HCT116 (cell line): ENCODE data around the gene NDUFB7. TPM values are rescaled to one million over a fixed set of nuclear protein-coding genes. Genes with fewer than 3 reads are reported as not detected.

ENCODE experiments used
- ATAC-seq: fragments of 200-7000 bp; cut with Tn5 transposase; 2 replicates; pipeline ENCODE4 v1.9.1; 2020; ENCODE audit warnings: mild to moderate bottlenecking, moderate library complexity
- BruUV-seq: library from RNA; stranded (reverse); fragments of 400-500 nt; replicated peaks from 2 replicates; lab custom pipeline; 2021; lab: Mats Ljungman, UMichigan
- CTCF ChIA-PET: fragments of 300-600 bp; sonication (Branson Sonifier 250); formaldehyde crosslinking; loops from one replicate; lab custom pipeline; 2021; ENCODE audit warnings: antibody characterized with exemption; lab: Charles Lee
- POLR2A ChIA-PET: fragments of 300-600, 350-600 bp; sonication (Branson Sonifier 250); formaldehyde crosslinking; loops from one replicate; lab custom pipeline; 2021; ENCODE audit warnings: antibody characterized with exemption; lab: Charles Lee
- RAD21 ChIA-PET, 2 experiments: fragments of 300-600 bp; sonication (Branson Sonifier 250); formaldehyde crosslinking; loops; one replicate each; lab custom pipeline; 2023; ENCODE audit warnings: low total read pairs in 2 of 2; ENCODE audit not compliant: uncharacterized antibody in 2 of 2, unreplicated experiment in 2 of 2, low non-redundant PET in 1 of 2; lab: Charles Lee
- DNase-seq: peaks from one replicate; pipeline ENCODE4 v3.0.0-alpha.2; 2010; ENCODE audit warnings: low read depth, low spot score
- H2AFZ ChIP-seq: fragments of 200-600 bp; shearing (Covaris generic), sonication (generic); 2 replicates; pipeline ENCODE4 v1.6.1; 2017; ENCODE audit warnings: low read depth, mixed run types, mixed read lengths, antibody characterized with exemption, low read length; ENCODE audit not compliant: poor library complexity, severe bottlenecking
- H3K27ac ChIP-seq: 2 replicates; pipeline ENCODE4 v1.5.1; 2012; ENCODE audit warnings: low read depth, low read length
- H3K27me3 ChIP-seq: fragments of 200-600 bp; sonication (generic); 2 replicates; pipeline ENCODE4 v1.6.1; 2016; ENCODE audit warnings: mixed run types, low read length, mixed read lengths; ENCODE audit not compliant: insufficient read depth
- H3K36me3 ChIP-seq, 2 experiments: fragments of 200-500 bp in 1 of 2; fragments of 200-600 bp in 1 of 2; sonication (Bioruptor generic) in 1 of 2; sonication (generic) in 1 of 2; 2 replicates each; pipeline versions ENCODE4 v1.5.1 to v1.6.1; 2014 to 2016; ENCODE audit warnings: low read length in 2 of 2, inconsistent platforms in 1 of 2, mixed read lengths in 1 of 2, mixed run types in 1 of 2; ENCODE audit not compliant: insufficient read depth in 2 of 2, control insufficient read depth in 1 of 2
- H3K4me1 ChIP-seq, 2 experiments: fragments of 200-600 bp in 1 of 2; sonication (generic) in 1 of 2; 2 replicates each; pipeline versions ENCODE4 v1.5.1 to v1.6.1; 2012 to 2017; ENCODE audit warnings: low read length in 2 of 2, inconsistent platforms in 1 of 2, mild to moderate bottlenecking in 1 of 2, mixed read lengths in 1 of 2, mixed run types in 1 of 2, moderate library complexity in 1 of 2; ENCODE audit not compliant: insufficient read depth in 2 of 2, control insufficient read depth in 1 of 2
- H3K4me2 ChIP-seq: fragments of 200-600 bp; sonication (generic); 2 replicates; pipeline ENCODE4 v1.6.1; 2017; ENCODE audit warnings: mixed run types, low read length, mixed read lengths
- H3K4me3 ChIP-seq, 2 experiments: fragments of 200-600 bp in 1 of 2; sonication (generic) in 1 of 2; replicated peaks in 1 of 2; 2 replicates each; pipeline ENCODE4 v1.5.1; 2011 to 2016; ENCODE audit warnings: low read length in 2 of 2, control low read depth in 1 of 2, low read depth in 1 of 2, mild to moderate bottlenecking in 1 of 2, mixed read lengths in 1 of 2, mixed run types in 1 of 2
- H3K79me2 ChIP-seq: fragments of 200-600 bp; sonication (generic); 2 replicates; pipeline ENCODE4 v1.6.1; 2017; ENCODE audit warnings: mild to moderate bottlenecking, mixed run types, low read length, moderate library complexity, mixed read lengths; ENCODE audit not compliant: insufficient read depth
- H3K9ac ChIP-seq: fragments of 200-600 bp; sonication (generic); 2 replicates; pipeline ENCODE4 v1.6.1; 2016; ENCODE audit warnings: low read length, mixed read lengths
- H3K9me2 ChIP-seq: fragments of 200-600 bp; sonication (generic), shearing (Covaris generic); 2 replicates; pipeline ENCODE4 v1.6.1; 2017; ENCODE audit warnings: mixed run types, mild to moderate bottlenecking, moderate library complexity; ENCODE audit not compliant: insufficient read depth
- H3K9me3 ChIP-seq, 2 experiments: fragments of 200-500 bp in 1 of 2; fragments of 200-600 bp in 1 of 2; sonication (Bioruptor generic) in 1 of 2; sonication (generic) in 1 of 2; 2 replicates each; pipeline ENCODE4 v1.6.1; 2014 to 2017; ENCODE audit warnings: low read length in 2 of 2, mixed read lengths in 2 of 2, inconsistent platforms in 1 of 2, low read depth in 1 of 2, mild to moderate bottlenecking in 1 of 2, mixed run types in 1 of 2, moderate library complexity in 1 of 2; ENCODE audit not compliant: control insufficient read depth in 1 of 2, insufficient read depth in 1 of 2
- H4K20me1 ChIP-seq: fragments of 200-600 bp; sonication (generic), shearing (Covaris generic); 2 replicates; pipeline ENCODE4 v1.6.1; 2017; ENCODE audit warnings: mixed run types, mild to moderate bottlenecking, moderate library complexity; ENCODE audit not compliant: insufficient read depth
- EZH2 ChIP-seq: fragments of 200-600 bp; sonication (generic); IDR thresholded peaks from 2 replicates; pipeline ENCODE4 v1.6.1; 2017; ENCODE audit warnings: antibody characterized with exemption, mixed run types
- JUND ChIP-seq: IDR thresholded peaks from 2 replicates; pipeline ENCODE4 v1.6.1; 2012
- POLR2A ChIP-seq: IDR thresholded peaks from 2 replicates; pipeline ENCODE4 v1.7.0; 2011; ENCODE audit warnings: borderline replicate concordance; ENCODE audit not compliant: insufficient read depth, insufficient read length; ENCODE audit errors: extremely low read depth
- POLR2AphosphoS5 ChIP-seq: IDR thresholded peaks from 2 replicates; pipeline ENCODE4 v1.6.1; 2011; ENCODE audit warnings: mild to moderate bottlenecking, low read depth, low read length, moderate library complexity
- RAD21 ChIP-seq: IDR thresholded peaks from 2 replicates; pipeline ENCODE4 v1.6.1; 2012; ENCODE audit warnings: low read depth, mild to moderate bottlenecking
- SIN3A ChIP-seq: IDR thresholded peaks from 2 replicates; pipeline ENCODE4 v1.6.1; 2012; ENCODE audit warnings: low read depth
- TCF7L2 ChIP-seq: IDR thresholded peaks from 2 replicates; pipeline ENCODE4 v1.7.0; 2011; ENCODE audit warnings: borderline replicate concordance, inconsistent platforms; ENCODE audit not compliant: insufficient read depth, insufficient read length; ENCODE audit errors: extremely low read depth
- YY1 ChIP-seq: IDR thresholded peaks from 2 replicates; pipeline ENCODE4 v1.6.1; 2011; ENCODE audit warnings: low read length, low read depth, moderate library complexity, mild to moderate bottlenecking; ENCODE audit not compliant: insufficient replicate concordance; ENCODE audit errors: extremely low read depth
- ZFX ChIP-seq: fragments of 450-650 bp; IDR thresholded peaks from 2 replicates; pipeline ENCODE4 v1.6.1; 2017
- intact Hi-C: fragments of 100-400 bp; cut with micrococcal nuclease; formaldehyde crosslinking; loops from 2 replicates; pipeline ENCODE4 v1.10.0; 2022
- total RNA-seq: library from RNA; stranded (reverse); gene quantifications from one replicate; pipeline ENCODE4 v1.2.1, GENCODE V29; 2021; ENCODE audit not compliant: unreplicated experiment
- TF ChIP-seq, protein P1 (sequence below): IDR thresholded peaks from 2 replicates; pipeline ENCODE4 v1.6.1; 2012; ENCODE audit warnings: low read depth

The NDUFB7 gene
- total RNA-seq, 1 experiment from 2014 or later = 167 TPM

DNA sequence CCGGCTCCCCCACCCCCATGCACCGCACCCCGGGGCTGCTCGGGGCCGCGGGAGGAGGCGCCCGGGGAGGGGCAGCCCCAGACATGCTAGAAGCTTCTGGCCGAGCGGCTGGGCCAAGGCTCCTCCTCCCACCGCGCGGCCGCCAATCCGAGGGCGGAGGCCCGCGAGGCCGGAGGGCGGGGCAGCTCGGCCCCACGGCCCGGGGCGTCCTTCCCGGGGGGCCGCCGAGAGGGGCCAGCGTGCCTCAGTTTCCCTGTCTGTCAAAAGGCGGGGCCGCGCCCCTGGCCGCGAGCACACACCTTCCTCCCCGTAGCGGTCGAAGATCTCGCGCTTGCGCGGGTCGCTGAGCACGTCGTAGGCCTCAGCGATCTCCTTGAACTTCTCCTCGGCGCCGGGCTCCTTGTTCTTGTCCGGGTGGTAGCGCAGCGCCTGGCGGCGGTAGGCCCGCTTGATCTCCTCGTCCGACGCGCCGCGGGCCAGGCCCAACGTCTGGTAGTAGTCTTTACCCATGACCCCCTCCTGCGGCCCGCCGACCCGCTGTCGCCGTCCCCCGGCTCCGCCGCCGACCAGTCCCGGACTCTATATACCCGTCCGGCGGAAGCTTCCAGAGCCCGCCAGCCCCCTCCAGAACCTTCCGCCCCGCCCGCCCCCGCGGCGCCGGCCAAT, 53.9 kb downstream of the NDUFB7 start, which contains the start of gene DNAJB1:
Gene DNAJB1, minus strand, starts transcription at position 558 of the 666 bp plus-strand sequence. Its CDS starts 48 bp downstream, at position 510.
- no peak within 1 kb of the TSS for H2AFZ ChIP-seq
- CTCF ChIA-PET = interaction anchor here (0.7 to 1.9 kb wide), 3 partner anchors 11 to 40 kb away, joined by 3 to 4 read pairs (median 4); no protein-coding TSS in a partner anchor
- TF ChIP-seq POLR2AphosphoS5 (peak; percentile 95), RAD21 (peak; percentile 18; the same call in 1 of the 2 replicates), YY1 (peak; percentile 43), POLR2A (peak; percentile 89), ZFX (peak; percentile 98), TCF7L2 (peak; percentile 44), EZH2 (no peak), JUND (no peak; the same call in 1 of the 2 replicates), SIN3A (peak; percentile 95)
- TF ChIP-seq, protein P1, sequence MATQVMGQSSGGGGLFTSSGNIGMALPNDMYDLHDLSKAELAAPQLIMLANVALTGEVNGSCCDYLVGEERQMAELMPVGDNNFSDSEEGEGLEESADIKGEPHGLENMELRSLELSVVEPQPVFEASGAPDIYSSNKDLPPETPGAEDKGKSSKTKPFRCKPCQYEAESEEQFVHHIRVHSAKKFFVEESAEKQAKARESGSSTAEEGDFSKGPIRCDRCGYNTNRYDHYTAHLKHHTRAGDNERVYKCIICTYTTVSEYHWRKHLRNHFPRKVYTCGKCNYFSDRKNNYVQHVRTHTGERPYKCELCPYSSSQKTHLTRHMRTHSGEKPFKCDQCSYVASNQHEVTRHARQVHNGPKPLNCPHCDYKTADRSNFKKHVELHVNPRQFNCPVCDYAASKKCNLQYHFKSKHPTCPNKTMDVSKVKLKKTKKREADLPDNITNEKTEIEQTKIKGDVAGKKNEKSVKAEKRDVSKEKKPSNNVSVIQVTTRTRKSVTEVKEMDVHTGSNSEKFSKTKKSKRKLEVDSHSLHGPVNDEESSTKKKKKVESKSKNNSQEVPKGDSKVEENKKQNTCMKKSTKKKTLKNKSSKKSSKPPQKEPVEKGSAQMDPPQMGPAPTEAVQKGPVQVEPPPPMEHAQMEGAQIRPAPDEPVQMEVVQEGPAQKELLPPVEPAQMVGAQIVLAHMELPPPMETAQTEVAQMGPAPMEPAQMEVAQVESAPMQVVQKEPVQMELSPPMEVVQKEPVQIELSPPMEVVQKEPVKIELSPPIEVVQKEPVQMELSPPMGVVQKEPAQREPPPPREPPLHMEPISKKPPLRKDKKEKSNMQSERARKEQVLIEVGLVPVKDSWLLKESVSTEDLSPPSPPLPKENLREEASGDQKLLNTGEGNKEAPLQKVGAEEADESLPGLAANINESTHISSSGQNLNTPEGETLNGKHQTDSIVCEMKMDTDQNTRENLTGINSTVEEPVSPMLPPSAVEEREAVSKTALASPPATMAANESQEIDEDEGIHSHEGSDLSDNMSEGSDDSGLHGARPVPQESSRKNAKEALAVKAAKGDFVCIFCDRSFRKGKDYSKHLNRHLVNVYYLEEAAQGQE = no peak

More for the DNA sequence above, 53.9 kb downstream of the NDUFB7 start, which contains the start of gene DNAJB1:
- intact Hi-C loops = no loop called here
- ChIA-PET POLR2A (interaction anchor here (0.6 to 4.7 kb wide), 23 partner anchors 8 to 1123 kb away, joined by 3 to 112 read pairs (median 4); partner anchors contain the start of genes ASF1B, GIPC1, NDUFB7 and TECR), RAD21 (interaction anchor here in 1 of 2 experiments (1.7 kb wide), 1 partner anchor 54 kb away, joined by 4 read pairs; the partner anchor contains the start of gene NDUFB7)
- Histone ChIP-seq H3K9ac (peak within 1 kb of the TSS; percentile 99), H3K9me2 (no peaks in the 10 kb centered on the region), H4K20me1 (peaks cover 38% of the 10 kb centered on the region; the same call in 1 of the 2 replicates), H3K27ac (peak within 1 kb of the TSS; percentile 97), H3K36me3 (peaks cover 7 to 30% of the 10 kb centered on the region in 2 experiments; a peak in 3 of 4 replicates), H3K4me1 (peaks cover 48 to 83% of the 10 kb centered on the region in 2 experiments), H3K27me3 (no peaks in the 10 kb centered on the region), H3K4me3 (peak within 1 kb of the TSS; percentile 90 to 96), H3K9me3 (no peaks in the 10 kb centered on the region), H3K79me2 (peaks cover 44% of the 10 kb centered on the region), H3K4me2 (peak within 1 kb of the TSS; percentile 95)
- ATAC-seq (peak; percentile 72), DNase-seq (no peak)
- BruUV-seq = no TSS peak
